Activated T-cell treated with anti-CD3 and anti-CD28 coated beads for 4 hours (primary cell): Measurements from ENCODE around the gene MPHOSPH6.
"Not testable (repeated sequence)": the region's sequence is repeated elsewhere in the genome, so short reads cannot be mapped to it uniquely, and the experiment has no call there.

Experiments
- DNase-seq: peaks from one replicate; pipeline ENCODE4 v3.0.0-alpha.2; 2020

The MPHOSPH6 gene

DNA sequence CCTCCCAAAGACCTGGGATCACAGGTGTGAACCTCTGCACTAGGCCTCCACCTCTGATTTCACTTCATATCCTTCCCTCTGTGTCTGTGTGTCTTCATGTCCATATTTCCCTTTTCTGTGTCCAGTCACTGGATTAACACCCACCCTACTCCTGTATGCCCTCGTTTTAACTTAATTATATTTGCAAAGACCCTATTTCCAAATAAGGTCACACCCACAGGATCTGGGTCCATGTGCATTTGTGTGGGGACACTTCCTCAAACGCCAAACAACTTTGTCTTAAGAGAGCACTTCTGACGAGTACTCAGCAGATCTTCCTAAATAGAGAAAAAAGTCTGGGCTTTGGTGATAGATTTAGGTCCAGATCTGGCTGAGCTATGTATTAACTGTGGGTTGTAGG lies 56.3 kb downstream of the MPHOSPH6 start:
- DNase-seq = no peak

DNA sequence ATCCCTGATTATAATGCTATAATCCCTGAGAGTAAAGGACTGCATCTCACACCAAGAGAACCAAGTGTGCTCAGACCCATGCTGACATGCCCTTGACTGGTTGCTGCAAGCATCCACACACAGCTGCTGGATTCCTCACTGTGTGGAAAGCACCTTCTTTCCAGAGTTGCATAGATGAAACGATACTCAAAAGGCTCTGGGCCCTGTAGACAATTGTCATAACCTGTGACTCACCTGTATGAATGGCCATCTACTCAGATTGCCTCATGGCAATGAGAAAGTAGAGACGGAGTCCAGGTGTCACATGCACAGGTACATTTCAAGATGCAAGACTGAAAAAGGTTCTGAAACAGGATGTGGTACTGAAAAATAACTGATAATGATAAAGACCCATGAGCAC lies 58.1 kb downstream of the MPHOSPH6 start:
- DNase-seq = no peak

DNA sequence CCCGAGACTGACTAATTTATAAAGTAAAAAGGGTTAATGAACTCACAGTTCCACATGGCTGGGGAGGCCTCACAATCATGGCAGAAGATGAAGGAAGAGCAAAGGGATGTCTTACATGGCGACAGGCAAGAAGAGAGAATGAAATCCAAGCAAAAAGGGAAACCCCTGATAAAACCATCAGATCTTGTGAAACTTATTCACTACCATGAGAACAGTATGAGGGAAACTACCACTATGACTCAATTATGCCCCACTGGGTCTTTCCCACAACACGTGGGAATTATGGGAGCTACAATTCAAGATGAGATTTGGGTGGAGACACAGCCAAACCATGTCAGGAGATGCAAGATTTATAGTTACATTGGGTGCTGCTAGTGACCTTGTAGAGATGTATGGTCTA lies 60.8 kb downstream of the MPHOSPH6 start:
- not testable (repeated sequence) for DNase-seq

DNA sequence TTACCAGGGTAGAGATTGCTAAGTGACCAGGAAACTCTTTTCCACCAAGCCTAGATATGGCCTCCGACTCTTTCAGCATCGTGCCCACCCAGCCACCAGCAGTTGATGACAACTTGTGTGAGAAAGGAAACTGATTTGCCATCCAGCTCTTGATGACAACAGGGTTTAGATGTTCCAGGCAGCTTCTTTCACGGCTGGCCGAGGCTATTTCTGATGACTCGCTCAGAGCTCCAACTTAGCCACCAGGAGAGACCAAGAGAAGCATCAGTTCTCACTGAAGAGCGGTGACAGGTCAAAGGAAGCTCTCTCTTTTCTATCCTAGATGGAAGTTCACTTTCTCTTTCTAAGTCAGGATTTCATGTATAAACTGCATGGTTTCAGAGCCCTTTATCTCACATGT lies 61.2 kb downstream of the MPHOSPH6 start:
- no peak for DNase-seq

DNA sequence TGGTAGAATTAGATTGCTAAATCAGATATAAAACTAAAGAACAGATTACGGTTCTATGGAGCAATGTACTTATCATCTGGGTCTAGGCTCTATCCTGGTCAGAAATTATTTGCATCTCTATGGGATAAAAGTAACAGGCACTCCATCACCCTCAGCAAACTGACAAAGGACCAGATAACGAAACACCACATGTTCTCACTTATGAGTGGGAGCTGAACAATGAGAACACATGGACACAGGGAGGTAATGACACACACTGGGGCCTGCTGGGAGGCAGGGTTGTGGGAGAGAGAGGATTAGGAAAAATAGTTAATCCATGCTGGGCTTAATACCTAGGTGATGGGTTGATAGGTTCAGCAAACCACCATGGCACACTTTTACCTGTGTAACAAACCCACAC lies 61.9 kb downstream of the MPHOSPH6 start:
- DNase-seq = no peak

DNA sequence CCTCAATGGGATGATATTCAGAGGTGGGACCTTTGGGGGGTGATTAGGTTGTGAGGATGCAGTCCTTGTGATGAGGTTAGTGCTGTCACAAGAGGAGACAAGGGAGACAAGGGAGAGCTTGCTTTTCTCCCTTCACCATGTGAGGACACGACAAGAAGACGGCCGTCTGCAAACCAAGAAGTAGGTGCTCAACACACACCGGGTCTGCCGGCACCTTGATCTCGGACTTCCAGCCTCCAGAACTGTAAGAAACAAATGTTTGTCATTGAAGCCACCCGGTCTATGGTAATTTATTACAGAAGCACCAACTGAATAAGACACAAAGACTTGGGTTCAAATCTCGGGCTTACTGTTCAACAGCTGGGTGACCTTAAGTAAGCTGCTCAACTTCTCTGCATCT lies 64.9 kb downstream of the MPHOSPH6 start:
- no peak for DNase-seq
